ENCODE data around the gene TRIM10. TPM values are rescaled to one million over a fixed set of nuclear protein-coding genes. Genes with fewer than 3 reads are reported as not detected.

TRIM10 gene
- total and polyA plus RNA-seq, 12 donors: not detected

DNA sequence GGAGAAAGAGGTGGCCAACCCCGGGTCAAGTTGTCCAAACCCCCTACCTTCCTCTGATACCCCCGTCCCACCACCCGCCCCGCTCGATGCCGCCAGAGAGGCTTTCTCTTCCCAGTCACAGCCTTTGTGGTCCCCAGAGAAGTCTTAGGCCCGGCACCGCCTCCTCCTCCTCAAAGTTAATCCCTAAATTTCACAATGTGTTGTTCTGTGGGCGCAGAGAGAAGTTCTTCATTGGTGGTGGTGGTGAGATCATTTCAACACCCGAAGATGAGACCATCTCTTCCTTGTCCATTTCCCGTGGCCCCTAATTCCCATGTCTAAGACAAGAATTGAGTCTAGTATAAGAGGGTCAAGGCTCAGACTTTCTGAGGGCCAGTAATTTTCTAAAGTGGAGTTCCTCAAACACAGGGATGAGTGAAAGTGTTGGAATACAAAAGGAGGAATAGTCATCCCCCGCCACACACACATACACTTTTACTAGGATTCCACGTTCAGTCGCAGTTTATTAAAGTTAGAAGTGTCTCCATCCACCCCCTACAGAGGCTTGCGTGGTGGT is 58.5 kb downstream of the TRIM10 start:
- WGBS, 2 donors: 39 to 44% methylated on average over 15 of the region's 15 CpGs
- H3K27me3 ChIP-seq: peaks cover 4 to 80% (median 45%) of the 10 kb centered on the region in 7 donors
- DNase-seq: no peak
- H3K9me3 ChIP-seq: no peaks in the 10 kb centered on the region
- intact Hi-C loops (cut with DNase I): loop anchor here in 8 of 10 donors (1.0 to 10.0 kb wide), 8 partner anchors 28 to 292 kb away; partner anchors contain the start of gene PPP1R11 (in 6 of the 8)
- H3K36me3 ChIP-seq: no peaks in the 10 kb centered on the region
- H3K27ac ChIP-seq: peak overlapping the region in 9 of 10 donors; percentile 50 to 83 (median 65)
- H3K4me1 ChIP-seq: peaks cover 9 to 39% (median 29%) of the 10 kb centered on the region in 9 donors
- ATAC-seq: peak in 5 of 8 donors; percentile 2 to 17 (median 7)
- TF ChIP-seq, protein P1, sequence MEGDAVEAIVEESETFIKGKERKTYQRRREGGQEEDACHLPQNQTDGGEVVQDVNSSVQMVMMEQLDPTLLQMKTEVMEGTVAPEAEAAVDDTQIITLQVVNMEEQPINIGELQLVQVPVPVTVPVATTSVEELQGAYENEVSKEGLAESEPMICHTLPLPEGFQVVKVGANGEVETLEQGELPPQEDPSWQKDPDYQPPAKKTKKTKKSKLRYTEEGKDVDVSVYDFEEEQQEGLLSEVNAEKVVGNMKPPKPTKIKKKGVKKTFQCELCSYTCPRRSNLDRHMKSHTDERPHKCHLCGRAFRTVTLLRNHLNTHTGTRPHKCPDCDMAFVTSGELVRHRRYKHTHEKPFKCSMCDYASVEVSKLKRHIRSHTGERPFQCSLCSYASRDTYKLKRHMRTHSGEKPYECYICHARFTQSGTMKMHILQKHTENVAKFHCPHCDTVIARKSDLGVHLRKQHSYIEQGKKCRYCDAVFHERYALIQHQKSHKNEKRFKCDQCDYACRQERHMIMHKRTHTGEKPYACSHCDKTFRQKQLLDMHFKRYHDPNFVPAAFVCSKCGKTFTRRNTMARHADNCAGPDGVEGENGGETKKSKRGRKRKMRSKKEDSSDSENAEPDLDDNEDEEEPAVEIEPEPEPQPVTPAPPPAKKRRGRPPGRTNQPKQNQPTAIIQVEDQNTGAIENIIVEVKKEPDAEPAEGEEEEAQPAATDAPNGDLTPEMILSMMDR (IDR thresholded peaks at IDR 0.05): no peak
- H3K4me3 ChIP-seq: peak overlapping the region in 9 of 10 donors; percentile 31 to 58 (median 55)

Other genes starting within 250 kb of the TRIM10 start
- gene HLA-A, start 218.7 kb downstream of the TRIM10 start, total RNA-seq: 1,000 to 10,000 TPM in 1 of 10 donors, 100 to 1,000 TPM in 9; 218 to 1,594 (median 276) TPM
- 1,000 to 10,000 TPM in 1 of 2 donors, 100 to 1,000 TPM in 1; 450 to 1,261 TPM for gene HLA-A, start 218.7 kb downstream of the TRIM10 start, polyA plus RNA-seq
- 10 to 100 TPM; 11.5 to 21.8 (median 14.7) TPM for gene POLR1H, start 99.9 kb downstream of the TRIM10 start, total RNA-seq
- gene POLR1H, start 99.9 kb downstream of the TRIM10 start, polyA plus RNA-seq: 10 to 100 TPM; 17.2 to 45.2 TPM
- 10 to 100 TPM; 38.6 to 56.5 (median 46.8) TPM for gene PPP1R11, start 94.0 kb downstream of the TRIM10 start, total RNA-seq
- 10 to 100 TPM; 30.6 to 75.4 TPM for gene PPP1R11, start 94.0 kb downstream of the TRIM10 start, polyA plus RNA-seq
- not detected for gene RNF39, start 85.4 kb downstream of the TRIM10 start, total RNA-seq
- gene RNF39, start 85.4 kb downstream of the TRIM10 start, polyA plus RNA-seq: under 1 TPM in 1 of 2 donors, not detected in 1; 0.15 TPM
- not detected for gene TRIM31, start 48.1 kb downstream of the TRIM10 start, total RNA-seq
- gene TRIM31, start 48.1 kb downstream of the TRIM10 start, polyA plus RNA-seq: not detected
- not detected for gene TRIM40, start 25.1 kb downstream of the TRIM10 start, total RNA-seq
- gene TRIM40, start 25.1 kb downstream of the TRIM10 start, polyA plus RNA-seq: not detected
- not detected for gene TRIM15, start 2.3 kb upstream of the TRIM10 start, total RNA-seq
- gene TRIM15, start 2.3 kb upstream of the TRIM10 start, polyA plus RNA-seq: not detected
- 10 to 100 TPM; 15.5 to 29.0 (median 23.2) TPM for gene TRIM26, start 52.2 kb upstream of the TRIM10 start, total RNA-seq
- gene TRIM26, start 52.2 kb upstream of the TRIM10 start, polyA plus RNA-seq: 10 to 100 TPM; 12.0 to 18.0 TPM
- 10 to 100 TPM in 2 of 10 donors, 1 to 10 TPM in 8; 6.3 to 10.6 (median 8.8) TPM for gene TRIM39, start 165.7 kb upstream of the TRIM10 start, total RNA-seq
- 1 to 10 TPM; 5.2 to 7.6 TPM for gene TRIM39, start 165.7 kb upstream of the TRIM10 start, polyA plus RNA-seq
- gene RPP21, start 183.9 kb upstream of the TRIM10 start, total RNA-seq: 10 to 100 TPM; 16.2 to 29.1 (median 23.8) TPM
- gene RPP21, start 183.9 kb upstream of the TRIM10 start, polyA plus RNA-seq: 100 to 1,000 TPM in 1 of 2 donors, 10 to 100 TPM in 1; 96.6 to 113 TPM

Data from heart right ventricle (tissue), 16 donors.